Breast epithelium (tissue), 3 donors: Measurements from ENCODE around the gene FAXC.

Source experiments
- CTCF ChIP-seq, 3 donors: fragments of 450-650 bp; IDR thresholded peaks; one replicate each; pipeline ENCODE4 v1.5.1; 2016 to 2017; ENCODE audit warnings: antibody characterized with exemption in 3 of 3, mild to moderate bottlenecking in 3 of 3, moderate library complexity in 3 of 3
- POLR2A ChIP-seq: fragments of 450-650 bp; IDR thresholded peaks from one replicate; pipeline ENCODE4 v1.6.1; 2016; ENCODE audit warnings: antibody characterized with exemption, mild to moderate bottlenecking, moderate library complexity
- POLR2AphosphoS5 ChIP-seq, 3 donors: sonication (generic); formaldehyde crosslinking; IDR thresholded peaks; one replicate each; pipeline ENCODE4 v1.6.1; 2017; ENCODE audit warnings: antibody characterized with exemption in 3 of 3

GRCh38 chr6:99306341-99306740 lies 43.1 kb downstream of the FAXC start:
- TF ChIP-seq CTCF (IDR thresholded peaks at IDR 0.05), result no peak
- no peak for TF ChIP-seq POLR2AphosphoS5 (IDR thresholded peaks at IDR 0.05)
- TF ChIP-seq POLR2A, result no peak
